Activated T-helper 2 cell treated with anti-CD3 and anti-CD28 coated beads, Interferon-gamma antibody, Interleukin-2, Interleukin-4, amounts not matched to agents 10 μg/mL and 5 μg/mL and 100 μg/mL, durations not matched to agents 14 hours and 24 hours and 36 hours (primary cell): Measurements from ENCODE around the gene PDE1A. TPM values are rescaled to one million over a fixed set of nuclear protein-coding genes. Genes with fewer than 3 reads are reported as not detected.
"Not testable (repeated sequence)": the region's sequence is repeated elsewhere in the genome, so short reads cannot be mapped to it uniquely, and the experiment has no call there.

Source experiments
- DNase-seq: peaks from one replicate; pipeline ENCODE4 v3.0.0; 2021; ENCODE audit warnings: low spot score
- H3K27ac Mint-ChIP-seq: one replicate; pipeline ENCODE4 v1.8.0; 2021; ENCODE audit warnings: mixed read lengths
- H3K27me3 Mint-ChIP-seq: one replicate; pipeline ENCODE4 v1.8.0; 2021; ENCODE audit warnings: low read depth, mixed read lengths
- H3K36me3 Mint-ChIP-seq: one replicate; pipeline ENCODE4 v1.8.0; 2021; ENCODE audit warnings: low read depth, mixed read lengths
- H3K4me1 Mint-ChIP-seq: one replicate; pipeline ENCODE4 v1.8.0; 2021; ENCODE audit warnings: low read depth, mixed read lengths
- H3K4me3 Mint-ChIP-seq: one replicate; pipeline ENCODE4 v1.8.0; 2021; ENCODE audit warnings: low read depth, mild to moderate bottlenecking, moderate library complexity, mixed read lengths
- H3K9me3 Mint-ChIP-seq: one replicate; pipeline ENCODE4 v1.8.0; 2021; ENCODE audit warnings: mixed read lengths
- intact Hi-C: fragments of 100-400 bp; cut with micrococcal nuclease; formaldehyde crosslinking; loops from one replicate; pipeline ENCODE4 v1.15.1; 2023
- total RNA-seq: library from RNA; stranded (reverse); gene quantifications from 2 replicates; pipeline ENCODE4 v1.2.3, GENCODE V29; 2022

PDE1A gene
- total RNA-seq, 1 donor from 2014 or later = not detected

DNA sequence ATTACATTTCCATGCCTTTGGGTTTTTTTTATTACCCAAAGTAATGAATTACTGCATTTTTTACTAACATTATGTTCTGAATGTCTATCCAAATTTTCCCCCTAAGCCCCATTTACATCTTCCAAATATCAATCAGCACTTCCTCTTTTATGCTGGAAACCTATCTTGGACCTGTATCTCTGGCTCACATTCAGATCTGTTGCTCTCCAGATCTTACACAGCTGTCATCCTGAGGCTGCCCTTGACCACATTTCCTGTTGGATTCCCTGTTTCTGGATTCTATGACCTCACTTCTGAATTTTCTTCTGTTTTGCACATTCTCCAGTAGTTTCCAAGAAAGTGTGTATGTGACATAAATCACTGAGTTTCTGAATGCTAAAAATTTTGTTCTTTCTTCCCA is 146.7 kb downstream of the PDE1A start:
- intact Hi-C loops = no loop called here
- Mint-ChIP-seq H3K27ac (no peak overlapping the region), H3K27me3 (no peaks in the 10 kb centered on the region), H3K9me3 (peaks cover 19% of the 10 kb centered on the region), H3K4me3 (no peak overlapping the region), H3K36me3 (no peaks in the 10 kb centered on the region), H3K4me1 (no peaks in the 10 kb centered on the region)
- no peak for DNase-seq

DNA sequence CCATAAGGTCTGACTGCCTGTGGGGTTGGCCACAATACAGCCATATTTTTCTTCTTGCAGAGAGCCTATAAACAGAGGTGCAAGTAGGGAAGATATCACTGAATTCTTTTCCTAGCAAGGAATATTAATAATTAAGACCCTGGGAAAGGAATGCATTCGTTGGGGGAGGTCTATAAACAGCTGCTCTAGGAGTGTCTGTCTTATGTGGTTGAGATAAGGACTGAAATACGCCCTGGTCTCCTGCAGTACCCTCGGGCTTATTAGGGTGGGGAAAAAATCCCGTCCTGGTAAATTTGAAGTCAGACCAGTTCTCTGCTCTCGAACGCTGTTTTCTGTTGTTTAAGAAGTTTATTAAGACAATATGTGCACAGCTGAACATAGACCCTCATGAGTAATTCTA is 150.2 kb downstream of the PDE1A start:
- H3K27me3 Mint-ChIP-seq, DNase-seq, H3K4me3 Mint-ChIP-seq, H3K36me3 Mint-ChIP-seq, intact Hi-C loops, H3K27ac Mint-ChIP-seq, H3K4me1 Mint-ChIP-seq: not testable (repeated sequence)
- peaks cover 21% of the 10 kb centered on the region for H3K9me3 Mint-ChIP-seq

DNA sequence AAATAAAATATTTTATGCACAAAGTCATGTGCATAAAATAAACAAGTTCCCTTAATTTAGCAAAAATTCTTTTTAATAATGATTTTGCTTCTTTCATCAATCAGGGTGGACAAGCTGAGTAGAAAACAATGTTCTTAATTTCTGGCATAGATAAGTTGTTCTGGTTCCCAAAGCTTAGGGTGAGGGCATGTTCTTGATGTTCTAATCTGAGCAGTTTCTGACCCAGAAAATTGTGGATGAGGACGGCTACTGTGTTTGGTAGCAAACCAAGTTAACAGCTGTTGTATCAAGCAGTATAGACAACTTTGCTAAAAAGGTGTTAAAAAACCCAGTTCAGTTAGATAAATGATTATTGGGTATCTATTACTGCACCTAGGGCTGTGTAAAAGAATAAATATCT is 158.9 kb downstream of the PDE1A start:
- Mint-ChIP-seq H3K4me1 (no peaks in the 10 kb centered on the region), H3K36me3 (no peaks in the 10 kb centered on the region), H3K27me3 (no peaks in the 10 kb centered on the region), H3K9me3 (no peaks in the 10 kb centered on the region), H3K27ac (no peak overlapping the region), H3K4me3 (no peak overlapping the region)
- DNase-seq = no peak
- intact Hi-C loops = no loop called here

DNA sequence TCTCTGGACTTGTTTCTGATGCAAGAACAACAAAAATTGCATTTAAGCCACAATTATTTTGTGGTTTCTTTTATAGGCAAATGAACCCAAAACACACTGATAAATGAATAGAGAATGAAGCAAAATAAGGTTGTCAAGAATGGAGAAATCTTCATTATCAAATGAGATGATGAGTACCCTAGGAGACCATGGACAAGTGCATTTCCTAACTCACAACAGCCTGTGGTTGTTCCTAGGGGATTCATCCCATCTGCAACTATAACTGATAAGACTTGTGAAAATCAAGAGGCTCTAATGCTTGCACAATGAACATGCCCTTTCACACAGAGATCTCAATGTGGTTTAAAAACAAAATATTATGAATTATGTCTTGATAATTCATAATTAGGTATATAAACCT is 159.9 kb downstream of the PDE1A start:
- Mint-ChIP-seq H3K27me3 (no peaks in the 10 kb centered on the region), H3K27ac (no peak overlapping the region), H3K36me3 (no peaks in the 10 kb centered on the region), H3K4me1 (no peaks in the 10 kb centered on the region), H3K4me3 (no peak overlapping the region), H3K9me3 (no peaks in the 10 kb centered on the region)
- DNase-seq = no peak
- intact Hi-C loops = no loop called here

DNA sequence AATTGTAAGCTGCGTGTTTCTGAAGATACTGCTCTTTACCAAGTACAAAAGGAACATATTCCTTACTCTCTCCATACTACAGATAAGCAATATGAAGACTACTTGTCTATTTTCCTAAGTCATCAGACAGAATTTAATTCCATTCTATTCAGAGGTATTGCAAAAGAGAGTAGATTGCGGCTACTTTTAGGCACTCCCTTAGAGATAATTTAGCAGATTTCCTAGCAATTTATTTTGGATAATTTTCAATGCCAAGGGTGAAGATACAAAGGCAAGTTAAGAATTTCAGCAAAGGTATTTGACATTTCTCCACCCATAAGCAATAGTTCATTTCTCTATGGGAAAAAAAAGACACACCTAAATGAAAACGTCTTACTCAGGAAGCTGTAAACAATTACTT is 161.1 kb downstream of the PDE1A start:
- intact Hi-C loops = no loop called here
- Mint-ChIP-seq H3K4me3 (no peak overlapping the region), H3K27ac (no peak overlapping the region), H3K4me1 (no peaks in the 10 kb centered on the region), H3K27me3 (no peaks in the 10 kb centered on the region), H3K9me3 (no peaks in the 10 kb centered on the region), H3K36me3 (no peaks in the 10 kb centered on the region)
- DNase-seq = no peak

DNA sequence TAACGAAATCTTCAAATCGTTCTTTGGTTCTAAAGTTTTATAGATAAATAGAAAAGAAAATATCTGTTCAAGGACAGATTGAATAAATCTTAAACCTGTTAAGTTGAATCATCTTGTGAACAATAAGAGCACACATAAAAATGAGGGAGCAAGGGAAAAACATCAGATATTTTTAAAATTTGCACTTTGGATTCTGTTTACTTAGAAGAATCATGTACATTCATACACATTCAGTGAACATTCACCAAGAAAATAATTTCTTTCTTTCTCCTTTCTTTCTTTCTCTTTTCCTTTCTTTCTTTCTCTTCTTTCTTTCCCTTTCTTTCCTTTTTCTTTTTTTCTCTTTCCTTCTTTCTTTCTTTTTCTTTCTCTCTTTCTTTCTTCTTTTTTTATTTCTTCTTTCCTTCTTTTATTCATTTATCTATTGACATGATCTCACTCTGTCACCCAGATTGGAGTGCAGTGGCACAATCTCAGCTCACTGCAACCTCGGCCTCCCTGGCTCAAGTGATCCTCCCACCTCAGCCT is 164.9 kb downstream of the PDE1A start:
- Mint-ChIP-seq H3K27ac (no peak overlapping the region), H3K4me1 (no peaks in the 10 kb centered on the region), H3K36me3 (no peaks in the 10 kb centered on the region), H3K9me3 (no peaks in the 10 kb centered on the region), H3K4me3 (no peak overlapping the region), H3K27me3 (no peaks in the 10 kb centered on the region)
- intact Hi-C loops = no loop called here
- no peak for DNase-seq

DNA sequence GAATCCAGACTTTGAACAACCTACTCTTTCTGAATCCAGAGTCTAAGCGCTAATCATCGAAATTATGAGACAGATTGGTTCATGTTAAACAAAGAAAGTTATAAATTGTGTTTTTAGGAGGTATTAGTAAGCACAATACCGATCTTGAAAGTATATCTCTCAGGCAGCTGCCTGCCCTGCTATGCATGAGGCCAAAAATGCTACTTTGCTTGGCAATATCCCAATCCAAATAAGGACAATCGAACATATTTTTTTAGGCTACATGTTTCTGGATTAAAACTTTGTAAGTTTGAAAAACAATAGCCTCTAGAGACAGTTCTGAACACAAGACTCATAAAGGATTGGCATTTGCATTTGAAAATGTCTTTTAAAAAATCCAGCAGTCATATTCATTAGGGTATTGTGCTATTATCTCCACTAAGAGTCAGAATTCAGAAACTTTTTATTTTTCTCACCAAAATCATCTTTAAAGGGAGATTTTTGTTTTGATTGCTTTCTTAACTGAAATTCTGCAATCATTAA is 167.1 kb downstream of the PDE1A start:
- Mint-ChIP-seq H3K36me3 (no peaks in the 10 kb centered on the region), H3K4me1 (no peaks in the 10 kb centered on the region), H3K9me3 (no peaks in the 10 kb centered on the region), H3K4me3 (no peak overlapping the region), H3K27me3 (no peaks in the 10 kb centered on the region), H3K27ac (no peak overlapping the region)
- intact Hi-C loops = no loop called here
- no peak for DNase-seq

DNA sequence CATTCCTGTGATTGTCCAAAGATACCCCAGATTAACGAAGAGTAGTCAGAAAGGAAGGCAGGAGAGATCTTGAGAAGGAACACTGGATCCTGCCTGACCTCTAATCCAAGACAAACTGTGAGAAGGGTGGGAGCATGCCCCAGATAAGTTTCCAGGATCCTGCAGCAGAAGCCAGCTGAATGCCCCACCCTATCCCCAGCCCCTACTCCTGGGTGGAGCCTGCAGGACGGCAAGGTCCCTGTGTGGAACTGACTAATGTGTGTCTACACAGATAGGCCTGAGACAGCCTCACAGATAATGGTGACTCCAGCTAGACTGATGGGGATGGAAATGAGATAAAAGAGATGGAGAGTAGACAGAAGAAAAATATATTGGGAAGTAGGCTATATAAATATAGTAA is 174.3 kb downstream of the PDE1A start:
- no peak for DNase-seq
- H3K4me1 Mint-ChIP-seq = no peaks in the 10 kb centered on the region
- H3K27me3 Mint-ChIP-seq = no peaks in the 10 kb centered on the region
- intact Hi-C loops = no loop called here
- H3K36me3 Mint-ChIP-seq = no peaks in the 10 kb centered on the region
- no peak overlapping the region for H3K4me3 Mint-ChIP-seq
- H3K9me3 Mint-ChIP-seq = no peaks in the 10 kb centered on the region
- H3K27ac Mint-ChIP-seq = no peak overlapping the region

DNA sequence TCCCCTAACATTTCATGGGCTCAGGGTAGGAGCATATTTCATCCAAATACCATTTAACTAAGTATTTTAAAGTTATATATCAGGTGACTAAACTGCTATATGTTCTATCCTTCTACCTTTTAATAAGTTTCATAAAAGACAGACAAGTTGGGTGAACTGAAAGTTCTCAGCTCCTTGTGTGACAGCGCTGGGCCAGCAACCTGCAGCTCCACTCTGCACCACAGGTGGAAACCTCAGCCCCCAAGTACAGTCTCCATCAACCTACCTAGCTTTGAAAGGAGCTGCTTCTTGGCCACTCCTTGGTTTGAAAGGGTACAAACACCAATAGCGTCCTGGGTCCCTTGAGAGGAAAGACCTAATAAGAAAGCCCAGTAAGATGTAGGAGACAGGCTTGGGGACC is 177.9 kb downstream of the PDE1A start:
- Mint-ChIP-seq H3K4me1 (no peaks in the 10 kb centered on the region), H3K4me3 (no peak overlapping the region), H3K27ac (no peak overlapping the region), H3K9me3 (no peaks in the 10 kb centered on the region), H3K36me3 (no peaks in the 10 kb centered on the region), H3K27me3 (no peaks in the 10 kb centered on the region)
- intact Hi-C loops = no loop called here
- no peak for DNase-seq

DNA sequence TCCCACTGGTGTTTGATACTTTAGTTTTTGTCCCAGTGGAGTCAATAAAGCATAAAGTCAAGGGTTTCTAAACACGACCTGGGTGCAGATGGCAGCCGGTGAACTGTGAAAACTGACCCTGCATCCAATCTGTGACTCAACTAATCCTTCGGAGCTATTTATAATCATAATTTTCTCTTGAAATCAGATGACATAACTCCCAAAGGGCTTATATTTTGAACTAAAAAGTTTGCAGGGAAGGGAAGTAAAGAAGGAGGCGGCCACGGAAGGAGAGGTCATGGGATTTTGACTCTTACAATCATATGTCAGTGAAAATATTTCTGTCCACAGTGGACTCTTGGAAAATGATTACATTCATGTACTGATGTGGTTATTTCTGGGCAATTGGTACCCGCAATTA is 178.5 kb downstream of the PDE1A start:
- H3K27ac Mint-ChIP-seq = no peak overlapping the region

DNA sequence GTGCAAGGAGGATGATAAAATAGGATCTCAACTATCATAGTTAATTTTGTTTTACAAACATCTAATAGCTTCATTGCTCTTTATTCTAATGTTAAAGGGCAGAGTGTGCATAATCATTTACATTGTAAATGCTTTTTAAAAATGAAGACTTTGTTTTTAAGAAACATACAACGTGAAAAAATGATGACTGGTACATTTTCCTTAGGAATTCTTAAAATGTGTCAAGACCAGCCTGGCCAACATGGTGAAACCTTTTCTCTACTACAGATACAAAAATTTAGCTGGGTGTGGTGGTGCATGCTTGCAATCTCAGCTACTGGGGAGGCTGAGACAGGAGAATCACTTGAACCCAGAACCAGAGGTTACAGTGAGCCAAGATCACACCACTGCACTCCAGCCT is 179.0 kb downstream of the PDE1A start:
- H3K27ac Mint-ChIP-seq = no peak overlapping the region
- H3K27me3 Mint-ChIP-seq = no peaks in the 10 kb centered on the region
- DNase-seq = no peak
- intact Hi-C loops = no loop called here
- H3K4me1 Mint-ChIP-seq = no peaks in the 10 kb centered on the region
- no peaks in the 10 kb centered on the region for H3K9me3 Mint-ChIP-seq
- no peak overlapping the region for H3K4me3 Mint-ChIP-seq
- no peaks in the 10 kb centered on the region for H3K36me3 Mint-ChIP-seq

More for the DNA sequence above, 178.5 kb downstream of the PDE1A start:
- Mint-ChIP-seq H3K27me3 (no peaks in the 10 kb centered on the region), H3K36me3 (no peaks in the 10 kb centered on the region), H3K9me3 (no peaks in the 10 kb centered on the region), H3K4me3 (no peak overlapping the region), H3K4me1 (no peaks in the 10 kb centered on the region)
- DNase-seq = no peak
- intact Hi-C loops = no loop called here

DNA sequence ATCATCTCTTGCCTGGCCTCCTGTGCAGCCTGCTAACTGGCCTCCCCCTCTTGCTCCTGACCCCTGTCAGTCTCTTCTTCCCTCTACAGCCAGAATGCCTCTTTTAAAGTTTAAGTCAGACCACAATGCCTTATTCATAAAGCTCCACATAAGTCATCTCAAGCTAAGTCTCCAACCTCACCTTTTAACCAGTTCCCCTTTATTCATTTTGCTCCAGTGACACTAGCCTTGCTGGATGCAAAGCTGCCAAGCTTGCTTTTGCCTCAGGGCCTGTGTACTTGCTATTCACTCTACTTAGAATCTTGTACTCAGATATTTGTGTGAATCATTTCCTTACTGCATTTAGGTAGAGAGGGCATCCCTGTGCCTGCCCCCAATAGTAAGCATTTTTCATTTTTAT is 180.9 kb downstream of the PDE1A start:
- intact Hi-C loops = no loop called here
- Mint-ChIP-seq H3K9me3 (no peaks in the 10 kb centered on the region), H3K27me3 (no peaks in the 10 kb centered on the region), H3K4me3 (no peak overlapping the region), H3K36me3 (no peaks in the 10 kb centered on the region), H3K27ac (no peak overlapping the region), H3K4me1 (no peaks in the 10 kb centered on the region)
- no peak for DNase-seq

DNA sequence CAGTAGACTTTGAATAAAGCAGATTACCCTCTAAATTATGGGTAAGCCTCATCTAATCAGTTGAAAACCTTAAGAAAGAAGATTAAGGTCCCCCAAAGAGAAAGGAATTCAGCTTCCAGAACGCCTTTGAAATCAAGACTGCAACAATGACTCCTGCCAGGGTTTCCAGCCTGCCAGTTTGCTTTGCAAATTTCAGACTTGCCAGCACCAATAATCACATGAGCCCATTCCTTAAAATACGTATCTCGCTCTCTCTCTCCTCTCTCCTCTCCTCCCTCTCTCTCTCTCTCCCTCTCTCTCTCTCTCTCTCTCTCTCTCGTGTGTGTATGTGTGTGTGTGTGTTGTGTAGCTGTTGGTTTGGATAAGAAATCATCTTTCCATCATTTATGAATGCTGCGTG is 184.2 kb downstream of the PDE1A start:
- H3K4me1 Mint-ChIP-seq = no peaks in the 10 kb centered on the region
- no peaks in the 10 kb centered on the region for H3K36me3 Mint-ChIP-seq
- H3K4me3 Mint-ChIP-seq = no peak overlapping the region
- H3K27ac Mint-ChIP-seq = no peak overlapping the region
- intact Hi-C loops = no loop called here
- peaks cover 3% of the 10 kb centered on the region for H3K27me3 Mint-ChIP-seq
- DNase-seq = no peak
- no peaks in the 10 kb centered on the region for H3K9me3 Mint-ChIP-seq

DNA sequence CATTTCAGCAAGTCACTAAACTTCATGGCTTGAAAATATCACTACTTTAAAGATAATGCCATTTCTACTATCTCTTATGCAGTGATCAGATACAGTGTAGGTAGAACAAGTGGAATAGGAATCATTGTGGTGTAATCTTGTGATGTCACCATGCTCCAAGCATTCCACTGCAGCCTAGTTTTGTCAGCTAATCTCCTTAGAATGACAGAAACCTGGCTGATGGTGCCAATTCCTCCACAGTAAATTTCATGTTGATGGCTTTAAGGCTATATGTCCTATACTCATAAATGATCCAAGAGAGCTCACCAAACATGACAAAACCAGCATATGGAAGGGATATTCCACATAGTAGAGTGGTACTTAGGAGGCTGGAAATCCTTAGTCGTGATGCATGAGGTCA is 184.9 kb downstream of the PDE1A start:
- intact Hi-C loops = loop anchor here (2.0 kb wide), 1 partner anchor 409 kb away; no protein-coding TSS in a partner anchor
- Mint-ChIP-seq H3K27me3 (peaks cover 3% of the 10 kb centered on the region), H3K27ac (no peak overlapping the region), H3K36me3 (no peaks in the 10 kb centered on the region), H3K9me3 (no peaks in the 10 kb centered on the region), H3K4me3 (no peak overlapping the region), H3K4me1 (no peaks in the 10 kb centered on the region)
- no peak for DNase-seq
